Colonic mucosa (tissue), 4 donors: ENCODE measurements around the gene UGDH. TPM values are rescaled to one million over a fixed set of nuclear protein-coding genes. Genes with fewer than 3 reads are reported as not detected.

Source experiments
- DNase-seq: peaks from one replicate; pipeline ENCODE4 v3.0.0-alpha.2; 2020
- H3K27ac ChIP-seq: fragments of 200-600 bp; one replicate; pipeline ENCODE4 v1.8.0; 2021
- H3K27me3 ChIP-seq: fragments of 200-600 bp; one replicate; pipeline ENCODE4 v1.8.0; 2021
- H3K36me3 ChIP-seq: fragments of 200-600 bp; one replicate; pipeline ENCODE4 v1.8.0; 2021
- H3K4me1 ChIP-seq: fragments of 200-600 bp; one replicate; pipeline ENCODE4 v1.8.0; 2021; ENCODE audit warnings: mild to moderate bottlenecking
- H3K4me3 ChIP-seq: fragments of 200-600 bp; one replicate; pipeline ENCODE4 v1.8.0; 2021
- H3K9ac ChIP-seq, 2 donors: one replicate each; pipeline ENCODE4 v1.7.0; 2013; ENCODE audit warnings: control low read depth in 2 of 2, low read depth in 2 of 2, low read length in 2 of 2
- H3K9me3 ChIP-seq: fragments of 200-600 bp; one replicate; pipeline ENCODE4 v1.8.0; 2021
- CTCF ChIP-seq: fragments of 200-600 bp; IDR thresholded peaks from one replicate; pipeline ENCODE4 v1.8.0; 2022; ENCODE audit warnings: antibody characterized with exemption, mild to moderate bottlenecking
- intact Hi-C: fragments of 100-400 bp; cut with DNase I; formaldehyde crosslinking; loops from one replicate; pipeline ENCODE4 v1.14.1; 2022
- total RNA-seq, 2 donors: library from RNA; stranded (reverse); fragmentation: NEBNext Ultra II Directional in 1 of 2; extraction: Animal tissue kit (Norgen Biotek cat#: 25700) in 1 of 2; gene quantifications; one replicate each; pipeline ENCODE4 v1.2.1, GENCODE V29; 2021
- donor health status: healthy.
- donor health status: DM: no; HTN: no; CAD: no.
- donor health status: DM: no; HTN: no; CAD: no.

UGDH gene
- total RNA-seq, 2 donors from 2014 or later = 265 to 328 TPM

- Histone ChIP-seq H3K27me3 (no peaks in the 10 kb centered on the region), H3K9me3 (no peaks in the 10 kb centered on the region), H3K36me3 (no peaks in the 10 kb centered on the region), H3K4me3 (no peak overlapping the region), H3K27ac (peak overlapping the region; percentile 49), H3K9ac (peak overlapping the region in 1 of 2 donors; percentile 68), H3K4me1 (no peaks in the 10 kb centered on the region)
- no peak for DNase-seq
- no peak for TF ChIP-seq CTCF
- intact Hi-C loops = no loop called here
These were observed 41.6 kb upstream of the UGDH start for GRCh38 chr4:39568805-39569204.

- H3K9ac ChIP-seq = no peak overlapping the region
- no peak overlapping the region for H3K27ac ChIP-seq
- intact Hi-C loops = no loop called here
- H3K9me3 ChIP-seq = no peaks in the 10 kb centered on the region
- TF ChIP-seq CTCF = no peak
- no peaks in the 10 kb centered on the region for H3K27me3 ChIP-seq
- no peak overlapping the region for H3K4me3 ChIP-seq
- DNase-seq = no peak
- H3K36me3 ChIP-seq = no peaks in the 10 kb centered on the region
- peaks cover 3% of the 10 kb centered on the region for H3K4me1 ChIP-seq
These were observed 38.8 kb upstream of the UGDH start for GRCh38 chr4:39565878-39566600.

GRCh38 chr4:39563346-39563847, 36.2 kb upstream of the UGDH start:
- H3K27me3 ChIP-seq = no peaks in the 10 kb centered on the region
- TF ChIP-seq CTCF = no peak
- no peaks in the 10 kb centered on the region for H3K9me3 ChIP-seq
- H3K9ac ChIP-seq = no peak overlapping the region
- H3K36me3 ChIP-seq = no peaks in the 10 kb centered on the region
- no peak overlapping the region for H3K27ac ChIP-seq
- H3K4me3 ChIP-seq = no peak overlapping the region
- H3K4me1 ChIP-seq = peaks cover 3% of the 10 kb centered on the region
- intact Hi-C loops = no loop called here
- no peak for DNase-seq

- H3K4me1 ChIP-seq = peaks cover 3% of the 10 kb centered on the region
- H3K9me3 ChIP-seq = no peaks in the 10 kb centered on the region
- no peaks in the 10 kb centered on the region for H3K36me3 ChIP-seq
- no peak overlapping the region for H3K9ac ChIP-seq
- H3K27ac ChIP-seq = no peak overlapping the region
- no peak for TF ChIP-seq CTCF
- no peak for DNase-seq
- no peaks in the 10 kb centered on the region for H3K27me3 ChIP-seq
- intact Hi-C loops = no loop called here
- H3K4me3 ChIP-seq = no peak overlapping the region
These were observed 35.6 kb upstream of the UGDH start for GRCh38 chr4:39562792-39563191.

DNA sequence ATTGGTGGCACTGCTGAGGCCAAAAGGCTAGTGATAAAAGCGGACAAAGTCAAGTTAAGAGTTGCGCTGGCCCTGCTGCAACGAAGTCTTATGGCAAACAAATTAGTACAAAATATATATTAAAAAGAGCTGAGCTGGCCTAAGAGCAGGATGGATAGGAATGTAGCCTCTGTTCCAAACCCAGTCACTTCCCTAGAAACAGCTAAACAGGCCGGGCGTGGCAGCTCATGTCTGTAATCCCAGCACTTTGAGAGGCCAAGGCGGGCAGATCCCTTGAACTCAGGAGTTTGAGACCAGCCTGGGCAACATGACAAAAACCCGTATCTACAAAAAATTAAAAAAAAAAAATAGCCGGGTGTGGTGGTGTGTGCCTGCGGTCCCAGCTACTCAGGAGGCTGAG, 32.4 kb upstream of the UGDH start:
- Histone ChIP-seq H3K9ac (no peak overlapping the region), H3K27ac (no peak overlapping the region), H3K36me3 (no peaks in the 10 kb centered on the region), H3K4me1 (peaks cover 3% of the 10 kb centered on the region), H3K27me3 (no peaks in the 10 kb centered on the region), H3K4me3 (no peak overlapping the region), H3K9me3 (no peaks in the 10 kb centered on the region)
- intact Hi-C loops = no loop called here
- TF ChIP-seq CTCF = no peak
- peak; percentile 56 for DNase-seq
